NCI-H146 (cell line): ENCODE results near the gene NINJ2.

Experiments
- DNase-seq: peaks from one replicate; lab custom pipeline; 2025; lab: John Stamatoyannopoulos, UW

The NINJ2 gene

GRCh38 chr12:614411-614970 is 48.8 kb downstream of the NINJ2 start:
- DNase-seq, result peak; percentile 45

GRCh38 chr12:613996-614395 is 49.2 kb downstream of the NINJ2 start:
- DNase-seq, result no peak

GRCh38 chr12:612886-613285 is 50.4 kb downstream of the NINJ2 start:
- DNase-seq, result no peak

GRCh38 chr12:612293-612692 is 51.0 kb downstream of the NINJ2 start:
- no peak for DNase-seq

GRCh38 chr12:611721-612120 is 51.5 kb downstream of the NINJ2 start:
- no peak for DNase-seq

GRCh38 chr12:608921-609320 is 54.3 kb downstream of the NINJ2 start:
- DNase-seq, result no peak

GRCh38 chr12:608413-608812 is 54.8 kb downstream of the NINJ2 start:
- DNase-seq, result no peak

GRCh38 chr12:607541-608001 is 55.7 kb downstream of the NINJ2 start:
- DNase-seq, result no peak

- DNase-seq, result no peak
These were observed 58.3 kb downstream of the NINJ2 start for GRCh38 chr12:604956-605355.

GRCh38 chr12:602700-603068 is 60.6 kb downstream of the NINJ2 start:
- no peak for DNase-seq

- peak; percentile 47 for DNase-seq
These were observed 61.1 kb downstream of the NINJ2 start for GRCh38 chr12:601976-602699.

GRCh38 chr12:599756-600155 is 63.5 kb downstream of the NINJ2 start:
- no peak for DNase-seq

- no peak for DNase-seq
These were observed 65.2 kb downstream of the NINJ2 start for GRCh38 chr12:597926-598568.

- no peak for DNase-seq
These were observed 69.6 kb downstream of the NINJ2 start for GRCh38 chr12:593396-594270.

- no peak for DNase-seq
These were observed 71.2 kb downstream of the NINJ2 start for GRCh38 chr12:592024-592505.

GRCh38 chr12:591167-592023 is 71.8 kb downstream of the NINJ2 start:
- peak; percentile 39 for DNase-seq

- no peak for DNase-seq
These were observed 73.0 kb downstream of the NINJ2 start for GRCh38 chr12:590206-590750.

GRCh38 chr12:588646-589045 is 74.6 kb downstream of the NINJ2 start:
- DNase-seq, result no peak

GRCh38 chr12:588024-588322 is 75.3 kb downstream of the NINJ2 start:
- DNase-seq, result no peak

- no peak for DNase-seq
These were observed 75.9 kb downstream of the NINJ2 start for GRCh38 chr12:587132-588023.
